Measurements from ENCODE around the gene RAB6A.
"Not testable (repeated sequence)": the region's sequence is repeated elsewhere in the genome, so short reads cannot be mapped to it uniquely, and the experiment has no call there.

RAB6A gene

DNA sequence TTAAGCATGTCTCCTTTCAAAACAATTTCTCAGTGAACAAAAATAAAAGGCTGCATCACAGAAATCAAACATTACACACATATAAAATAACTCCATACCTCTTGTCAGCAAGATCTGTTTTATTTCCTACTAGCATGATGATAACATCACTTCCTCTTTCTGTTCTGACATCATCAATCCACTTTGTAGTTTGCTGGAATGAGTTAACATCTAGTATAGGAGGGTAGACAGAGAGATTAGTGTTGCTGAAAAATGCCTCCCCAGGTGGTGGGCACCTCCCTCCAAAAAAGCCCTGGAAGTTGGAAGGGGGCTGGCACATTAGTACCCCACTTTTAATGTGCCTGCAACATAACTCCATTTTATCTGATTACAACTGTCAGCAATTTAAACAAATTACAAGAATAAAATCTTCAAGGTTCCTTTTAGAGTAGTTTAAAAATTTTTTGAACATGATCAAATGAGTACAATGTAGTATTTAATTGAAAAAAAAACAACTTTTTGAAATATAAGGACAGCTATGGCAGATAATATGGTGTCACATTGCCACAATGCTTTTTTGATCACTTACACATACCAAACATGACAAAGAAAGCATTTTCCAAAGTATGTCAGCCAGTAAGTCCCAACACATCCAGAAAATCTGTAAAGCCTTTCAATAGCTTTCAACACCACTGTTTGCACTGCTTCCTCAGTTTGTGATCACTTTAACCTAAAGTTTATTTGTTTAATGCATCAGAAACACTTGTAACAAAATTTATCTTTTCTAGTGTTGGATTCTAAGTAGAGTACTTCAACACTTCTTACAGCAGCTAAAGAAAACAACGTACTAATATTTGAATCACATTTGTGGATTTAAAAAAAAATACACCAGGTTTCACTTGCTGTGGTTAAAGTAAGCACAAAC is 44.5 kb downstream of the RAB6A start:
- no peak for FAIRE-seq

DNA sequence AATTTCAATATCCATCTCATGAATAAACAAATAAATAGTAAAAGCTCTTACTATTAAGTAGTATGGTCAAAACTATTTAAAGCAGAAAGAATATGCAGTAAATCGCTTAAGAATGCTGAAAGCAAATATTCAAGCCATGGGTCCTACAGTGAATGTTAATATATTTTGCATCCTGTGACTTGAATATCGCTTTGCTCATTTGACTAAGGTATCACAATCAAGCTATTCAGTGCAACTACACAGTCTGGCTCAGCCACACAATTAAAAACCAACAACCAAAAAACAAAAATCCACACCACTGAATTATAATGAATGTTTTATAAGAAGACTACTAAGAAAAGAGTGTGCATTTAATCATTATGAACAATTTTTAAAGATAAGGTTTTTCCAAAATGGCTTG is 45.3 kb downstream of the RAB6A start:
- no peak for FAIRE-seq

DNA sequence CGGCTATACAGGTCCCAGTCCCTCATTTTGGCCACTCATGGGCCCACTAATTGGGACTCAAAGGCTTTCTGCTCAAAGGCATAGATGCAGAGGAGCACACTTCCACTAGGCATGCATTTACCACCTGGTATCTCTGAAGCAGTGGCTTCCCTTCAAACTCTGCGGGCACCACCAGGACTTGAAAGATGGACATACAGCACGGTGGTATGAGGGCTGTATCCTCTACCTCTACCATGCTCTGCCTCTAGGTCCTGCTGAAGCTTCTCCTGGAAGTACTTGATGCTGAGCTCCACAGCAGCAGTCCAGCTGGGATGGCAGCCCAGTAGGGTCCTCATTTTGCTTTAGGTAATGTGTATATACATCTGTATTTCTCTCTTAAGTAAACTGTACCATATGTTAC is 49.9 kb downstream of the RAB6A start:
- no peak for FAIRE-seq

DNA sequence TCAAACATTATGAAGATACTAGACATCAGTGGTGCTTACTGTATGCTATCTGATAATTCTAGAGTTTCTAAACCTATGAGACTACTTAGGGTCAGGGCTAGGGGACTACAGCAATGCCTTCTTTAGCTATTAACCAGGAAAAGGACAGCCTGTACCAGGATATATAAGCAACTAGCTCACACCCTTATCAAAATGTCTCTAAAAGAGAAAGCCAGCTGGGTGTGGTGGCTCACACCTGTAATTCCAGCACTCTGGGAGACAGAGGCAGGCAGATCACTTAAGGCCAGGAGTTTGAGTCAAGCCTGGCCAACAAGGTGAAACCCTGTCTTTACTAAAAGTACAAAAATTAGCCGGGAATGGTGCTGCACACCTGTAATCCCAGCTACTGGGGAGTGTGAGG is 55.8 kb downstream of the RAB6A start:
- no peak for FAIRE-seq

DNA sequence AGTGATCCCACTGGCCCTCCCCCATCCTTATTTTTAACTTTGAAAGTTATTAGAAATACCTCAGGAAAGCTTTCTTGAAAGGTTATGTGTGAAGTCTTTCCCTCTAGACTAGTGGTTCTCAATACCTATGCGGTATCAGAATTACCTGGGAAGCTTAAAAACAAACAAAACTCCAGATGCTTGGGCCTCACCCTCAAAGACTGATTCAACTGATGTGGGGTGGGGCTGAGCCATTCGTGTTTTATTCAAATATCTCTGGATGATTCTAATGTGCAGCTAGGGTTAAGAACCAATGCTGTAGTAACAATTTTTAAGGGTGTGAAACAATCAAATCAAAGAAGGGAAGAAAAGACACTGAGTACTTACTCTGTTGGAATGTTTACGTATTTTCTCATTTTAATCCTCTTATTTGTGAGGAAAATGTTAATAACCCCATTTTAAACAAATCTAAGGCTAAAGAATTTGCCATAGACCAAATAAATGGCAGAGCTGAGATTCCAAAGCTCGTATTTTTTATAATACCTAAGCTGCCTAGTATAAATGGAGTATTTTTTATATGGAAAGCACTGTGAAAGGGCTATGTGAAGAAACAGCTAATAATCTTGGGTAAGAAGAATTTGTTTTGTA is 66.9 kb downstream of the RAB6A start:
- no peak for FAIRE-seq

DNA sequence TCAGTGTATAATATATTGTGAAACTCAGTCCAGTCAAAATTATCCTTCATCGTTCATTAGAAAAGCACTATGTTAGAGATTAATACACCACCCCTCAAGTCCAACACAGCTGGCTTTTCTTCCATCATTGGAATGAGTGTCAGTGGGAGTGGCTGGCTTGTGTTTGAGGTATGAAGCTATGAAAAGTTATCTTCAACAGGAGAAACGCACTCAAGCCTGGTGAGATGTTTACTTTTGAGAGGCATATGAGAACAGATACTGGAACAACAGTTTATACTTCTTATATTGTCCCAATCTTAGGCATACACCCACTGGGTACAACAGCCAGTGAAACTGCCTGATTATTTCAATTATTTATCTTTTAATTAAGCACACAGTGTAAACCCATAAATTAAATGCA is 80.2 kb downstream of the RAB6A start:
- no peak for FAIRE-seq

DNA sequence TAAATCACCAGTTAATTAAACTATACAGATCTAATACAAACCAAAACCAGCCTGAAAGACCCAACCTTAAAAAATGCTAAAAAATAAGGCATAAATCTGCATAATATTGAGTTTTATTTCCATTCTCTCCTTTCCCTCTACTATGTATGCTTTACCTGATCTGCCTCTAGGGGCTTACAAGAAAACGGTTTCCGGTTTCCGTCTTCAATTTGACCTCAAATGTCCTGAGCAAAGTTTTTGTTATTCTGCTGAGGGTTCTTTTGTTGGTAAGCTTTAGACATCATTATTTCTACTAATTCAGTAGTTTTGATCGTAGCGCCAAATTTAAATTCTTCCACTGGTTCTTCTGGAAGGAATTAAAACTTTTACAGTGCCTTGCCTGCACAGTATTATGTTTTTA is 84.3 kb downstream of the RAB6A start:
- FAIRE-seq: not testable (repeated sequence)

DNA sequence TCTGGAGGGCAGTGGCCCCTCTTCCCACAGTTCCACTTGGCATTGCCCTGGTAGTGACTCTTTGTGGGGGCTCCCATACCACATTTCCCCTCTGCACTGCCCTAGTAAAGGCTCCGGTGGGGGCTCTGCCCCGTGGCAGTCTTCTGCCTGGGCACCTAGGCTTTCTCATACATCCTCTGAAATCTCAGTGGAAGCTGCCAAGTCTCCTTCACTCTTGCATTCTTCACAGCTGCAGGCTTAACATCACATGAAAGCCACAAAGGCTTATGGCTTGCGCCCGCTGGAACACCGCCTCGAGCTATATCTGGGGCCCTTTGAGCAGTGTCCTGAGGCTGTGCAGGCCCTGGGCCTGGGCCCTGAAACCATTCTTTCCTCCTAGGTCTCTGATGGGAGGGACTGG is 89.2 kb downstream of the RAB6A start:
- FAIRE-seq: no peak

DNA sequence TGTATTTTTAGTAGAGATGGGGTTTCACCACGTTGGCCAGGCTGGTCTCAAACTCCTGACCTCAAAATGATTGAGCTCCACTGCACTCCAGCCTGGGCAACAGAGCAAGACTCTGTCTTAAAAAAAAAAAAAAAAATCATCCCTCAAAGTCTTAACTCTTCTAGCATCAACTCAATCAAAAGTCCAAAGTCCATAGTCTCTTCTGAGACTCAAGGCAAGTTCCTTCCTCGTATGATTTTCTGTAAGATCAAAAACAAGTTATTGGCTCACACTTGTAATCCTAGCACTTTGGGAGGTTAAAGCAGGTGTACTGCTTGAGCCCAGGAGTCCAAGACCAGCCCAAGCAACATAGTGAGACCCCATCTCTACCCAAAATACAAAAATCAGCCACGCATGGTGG is 90.1 kb downstream of the RAB6A start:
- FAIRE-seq: no peak

DNA sequence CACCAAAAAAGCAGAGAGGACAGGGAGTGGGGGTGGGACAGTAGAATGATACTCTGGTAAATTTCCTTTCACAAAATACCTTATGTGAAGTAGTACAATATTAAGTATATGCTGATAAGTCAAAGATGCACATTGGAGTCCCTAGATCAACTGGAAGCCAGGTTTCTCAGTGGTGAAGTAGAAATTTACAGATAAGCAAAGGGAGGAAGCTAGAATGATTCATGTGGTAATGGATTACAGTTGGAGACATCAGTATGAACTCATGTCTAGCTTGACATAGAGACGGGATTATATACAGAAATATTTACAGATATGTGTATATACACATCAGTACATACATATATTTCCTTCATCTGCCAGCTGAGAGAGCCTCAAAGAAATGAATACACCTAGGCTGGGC is 93.0 kb downstream of the RAB6A start:
- FAIRE-seq: no peak

DNA sequence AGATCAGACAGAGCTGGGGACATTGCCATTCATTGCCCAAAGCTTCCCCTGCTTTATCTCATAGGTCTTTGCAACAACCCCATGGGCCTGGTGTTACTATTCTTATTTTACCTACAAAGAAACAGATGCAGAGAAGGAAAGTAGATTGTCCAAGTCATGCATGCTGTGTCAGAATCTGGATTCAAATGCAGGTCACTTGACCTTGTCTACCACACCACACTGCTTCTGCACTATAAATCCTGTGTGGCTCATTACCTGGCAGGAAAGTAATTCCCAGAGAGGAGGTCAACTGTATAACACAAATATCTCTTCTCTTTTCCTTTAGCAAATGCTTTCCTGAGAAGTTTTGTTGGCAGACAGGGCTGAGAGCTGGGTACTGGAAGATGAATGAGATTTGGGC is 96.0 kb downstream of the RAB6A start:
- no peak for FAIRE-seq

DNA sequence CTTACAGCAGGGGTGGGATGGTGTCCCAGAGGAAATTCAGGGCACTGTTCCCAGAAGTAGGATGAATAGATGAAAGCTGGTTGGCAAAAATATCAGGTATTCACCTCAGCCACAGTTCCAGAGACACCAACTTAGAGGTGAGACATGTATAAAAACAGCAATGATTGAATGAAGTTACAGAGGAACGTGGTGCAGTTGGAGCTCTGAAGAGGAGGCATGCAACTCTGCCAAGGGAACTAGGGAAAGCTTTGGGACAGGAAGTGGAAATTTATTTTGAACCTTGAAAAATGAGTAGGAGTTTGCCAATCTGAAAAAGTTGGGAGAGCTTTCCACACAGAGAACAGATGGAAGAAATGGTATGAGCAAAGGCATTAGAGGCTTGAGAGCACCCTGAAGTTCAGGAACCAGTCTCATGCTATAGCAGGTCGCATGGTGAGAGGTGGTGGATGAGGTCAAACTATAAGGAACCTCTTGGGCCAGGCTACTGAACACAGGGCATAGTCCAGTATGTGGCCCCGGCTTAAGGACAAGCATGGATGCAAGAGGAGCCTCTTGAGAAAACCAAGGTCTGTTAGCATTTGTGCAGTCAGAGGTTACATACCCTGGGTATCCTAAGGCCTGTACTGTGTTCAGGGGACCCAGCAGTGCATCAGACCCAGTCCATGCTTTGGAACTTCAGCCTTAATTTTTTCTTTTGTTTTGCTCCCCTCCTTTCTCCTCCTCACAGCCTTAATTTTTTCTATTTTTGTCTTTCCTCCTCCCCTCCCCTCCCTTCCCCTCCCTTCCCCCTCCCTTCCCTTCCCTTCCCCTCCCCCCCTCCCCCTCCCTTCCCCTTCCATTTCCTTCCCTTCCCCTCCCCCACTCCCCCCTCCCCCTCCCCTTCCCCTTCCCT is 97.0 kb downstream of the RAB6A start:
- no peak for FAIRE-seq

DNA sequence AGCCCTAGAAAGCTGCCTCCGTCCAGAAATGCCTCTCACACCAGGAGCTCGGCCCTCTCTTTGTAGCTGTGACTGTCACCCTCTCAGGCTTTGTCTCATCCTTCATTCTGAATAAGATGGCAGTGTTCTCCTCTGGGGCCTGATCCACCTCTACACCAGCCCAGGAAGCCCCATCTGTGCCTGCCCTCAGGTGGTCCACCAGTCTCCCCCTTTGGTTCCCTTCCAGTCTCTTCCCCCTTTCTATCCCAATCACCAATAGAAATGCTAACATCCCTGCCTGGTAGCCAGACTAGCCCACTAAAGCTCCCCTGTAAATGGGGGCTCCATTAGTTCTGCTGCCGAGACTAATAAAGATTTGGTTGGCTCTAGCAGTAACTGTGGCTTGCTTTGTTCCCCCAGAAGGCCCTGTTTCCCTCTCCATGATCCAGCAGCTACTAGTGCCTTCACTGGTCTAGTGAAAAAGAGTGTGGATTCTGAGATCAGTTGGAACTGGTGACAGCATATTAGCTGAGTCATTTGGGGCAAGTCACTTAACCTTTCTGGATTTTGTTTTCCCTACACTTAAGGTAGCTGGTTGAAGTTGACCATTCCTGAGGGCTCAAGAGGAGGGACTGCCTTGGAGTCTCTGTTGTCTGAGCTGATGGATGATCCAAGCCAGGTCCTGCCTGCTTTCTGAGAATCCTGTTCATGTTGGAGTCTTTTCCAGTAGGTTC is 98.3 kb downstream of the RAB6A start:
- FAIRE-seq: no peak

DNA sequence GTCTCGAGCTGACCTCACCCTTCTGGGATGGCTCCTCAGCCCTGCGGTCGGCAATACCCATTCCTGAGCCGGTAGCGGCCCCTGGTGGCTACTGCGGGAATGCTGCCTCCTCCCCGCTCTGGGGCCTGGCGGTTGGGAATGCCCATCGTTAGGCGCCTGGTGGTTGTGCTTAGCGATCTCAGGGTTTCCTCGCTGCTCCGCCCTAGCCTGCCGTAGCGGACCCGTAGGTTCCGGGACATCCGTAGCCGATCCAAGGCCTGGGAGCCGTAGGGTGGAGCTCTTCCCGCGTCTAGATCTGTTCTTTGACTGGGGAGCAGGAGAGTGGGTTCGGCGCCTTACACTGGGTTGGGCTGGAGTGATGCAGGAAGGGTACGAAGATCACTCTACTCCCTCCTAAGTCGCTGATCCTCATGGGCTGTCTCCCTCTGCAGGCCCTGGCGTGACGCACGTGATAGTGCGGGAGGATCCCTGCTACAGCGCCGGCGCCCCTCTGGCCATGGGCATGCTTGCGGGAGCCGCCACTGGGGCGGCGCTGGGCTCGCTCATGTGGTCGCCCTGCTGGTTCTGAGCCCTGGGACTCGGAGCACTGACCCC is 99.7 kb downstream of the RAB6A start:
- FAIRE-seq: no peak

DNA sequence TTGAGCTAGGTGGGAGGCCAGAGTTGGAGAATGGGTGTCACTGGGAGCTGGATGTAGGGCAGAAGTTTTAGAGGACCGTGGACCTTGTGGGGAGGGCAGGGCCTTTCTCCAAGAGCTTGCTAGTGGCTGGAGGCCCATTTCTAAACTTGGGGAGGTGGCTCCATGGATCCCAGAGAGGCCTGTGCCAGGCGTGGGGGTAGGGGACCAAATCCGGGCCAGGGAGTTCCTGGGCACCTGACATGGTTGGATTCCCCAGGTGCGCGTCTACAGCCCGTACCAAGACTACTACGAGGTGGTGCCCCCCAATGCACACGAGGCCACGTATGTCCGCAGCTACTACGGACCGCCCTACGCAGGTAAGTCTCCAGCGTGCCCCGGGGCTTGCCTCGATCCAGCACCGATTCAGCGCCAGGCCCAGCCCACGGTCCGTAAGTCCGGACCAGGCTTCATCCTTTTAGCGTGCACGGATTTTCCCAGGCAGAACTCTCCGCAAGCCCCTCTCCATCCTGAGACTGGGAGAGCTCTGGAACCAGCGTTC is 100.3 kb downstream of the RAB6A start:
- FAIRE-seq: no peak

DNA sequence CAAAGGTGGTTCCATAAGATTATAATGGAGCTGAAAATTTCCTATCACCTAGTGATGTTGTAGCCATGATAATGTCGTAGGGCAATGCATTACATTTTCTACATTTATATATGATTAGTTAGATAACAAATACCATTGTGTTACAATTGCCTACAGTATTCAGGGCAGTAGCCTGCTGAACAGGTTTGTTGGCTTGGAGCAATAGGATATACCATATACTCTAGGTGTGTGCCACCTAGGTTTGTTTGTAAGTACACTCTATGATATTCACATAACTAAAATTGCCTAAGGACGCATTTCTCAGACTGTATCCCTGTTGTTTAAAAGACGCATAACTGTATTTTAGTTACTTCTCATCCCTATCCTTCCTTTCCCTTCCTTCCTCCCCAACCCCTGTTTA is 100.9 kb downstream of the RAB6A start:
- no peak for FAIRE-seq

DNA sequence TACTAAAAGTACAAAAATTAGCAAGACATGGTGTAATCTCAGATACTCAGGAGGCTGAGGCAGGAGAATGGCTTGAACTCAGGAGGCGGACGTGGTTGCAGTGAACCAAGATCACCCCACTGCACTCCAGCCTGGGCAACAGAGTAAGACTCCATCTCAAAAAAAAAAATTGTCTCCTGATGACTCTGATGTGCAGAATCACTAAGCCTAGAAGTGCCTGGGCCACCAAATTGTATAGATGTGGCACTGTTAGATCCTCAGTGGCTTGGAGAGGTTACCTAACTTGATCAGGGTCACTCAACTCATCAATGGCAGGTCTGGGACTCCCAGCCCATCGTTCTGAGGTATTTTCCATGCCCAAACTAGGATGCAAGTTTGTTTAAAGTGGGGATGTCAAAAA is 103.9 kb downstream of the RAB6A start:
- FAIRE-seq: no peak

DNA sequence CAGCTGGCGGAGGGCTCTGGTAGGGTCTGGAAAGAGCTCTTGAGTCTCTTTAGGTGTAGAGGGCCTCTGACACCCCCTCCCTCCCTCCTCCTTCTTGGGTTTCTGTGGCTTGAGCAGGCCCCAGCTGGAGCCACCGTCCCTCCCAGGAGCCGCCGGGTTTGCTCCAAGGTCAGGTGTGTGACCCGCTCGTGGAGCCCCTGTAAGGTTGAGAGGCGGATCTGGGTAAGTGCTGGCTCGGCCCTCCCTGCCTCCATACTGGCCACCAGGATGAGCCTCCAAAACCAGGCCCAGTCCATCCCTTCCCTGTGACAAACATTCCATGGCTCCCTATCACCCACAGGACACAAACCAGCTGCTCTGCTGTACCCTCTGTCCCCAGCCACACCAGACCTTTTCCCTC is 105.2 kb downstream of the RAB6A start:
- no peak for FAIRE-seq

DNA sequence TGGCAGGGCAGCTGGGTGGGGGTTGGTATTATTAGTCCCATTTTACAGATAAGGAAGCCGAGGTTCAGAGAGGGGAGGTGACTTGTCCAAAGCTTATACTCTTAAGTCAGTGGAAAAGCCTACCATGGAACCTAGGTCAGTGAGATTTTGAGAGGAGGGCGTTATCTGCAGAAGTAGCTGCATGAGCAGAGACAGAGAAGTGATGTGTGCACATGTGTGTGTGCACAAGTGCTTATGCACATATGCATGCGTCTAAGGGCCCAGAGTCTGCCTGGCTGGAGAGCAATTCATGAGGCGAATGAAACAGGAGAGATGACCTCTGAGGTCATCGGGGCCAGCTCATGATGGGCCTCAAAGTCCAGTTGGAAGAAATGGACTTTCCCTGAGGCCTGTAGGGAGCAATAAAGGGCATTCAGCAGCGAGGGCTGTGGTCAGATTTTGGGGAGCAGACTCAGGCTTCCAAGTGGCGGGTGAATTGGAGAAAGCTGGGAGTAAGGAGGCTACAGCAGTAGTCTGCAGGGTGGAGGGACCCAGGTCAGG is 106.3 kb downstream of the RAB6A start:
- no peak for FAIRE-seq

DNA sequence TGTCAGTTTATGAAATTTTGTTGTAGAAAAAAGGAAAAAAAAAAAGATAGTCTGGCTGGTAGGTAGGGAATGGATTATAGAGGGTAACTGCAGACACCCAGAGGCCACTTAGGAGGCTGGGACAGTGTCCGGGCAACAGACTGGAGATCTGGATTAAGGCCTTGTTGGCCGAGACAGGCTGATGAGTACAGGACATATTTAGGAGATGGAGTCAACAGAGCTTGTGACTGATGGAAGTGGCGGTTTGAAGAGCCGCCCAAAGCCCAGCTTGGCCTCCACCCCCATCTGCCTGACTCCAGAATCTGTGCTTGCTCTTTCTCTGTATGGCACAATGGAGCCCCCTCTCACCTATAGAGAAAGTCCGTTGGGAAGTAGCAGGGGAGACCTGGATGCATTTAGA is 106.9 kb downstream of the RAB6A start:
- FAIRE-seq: no peak

DNA sequence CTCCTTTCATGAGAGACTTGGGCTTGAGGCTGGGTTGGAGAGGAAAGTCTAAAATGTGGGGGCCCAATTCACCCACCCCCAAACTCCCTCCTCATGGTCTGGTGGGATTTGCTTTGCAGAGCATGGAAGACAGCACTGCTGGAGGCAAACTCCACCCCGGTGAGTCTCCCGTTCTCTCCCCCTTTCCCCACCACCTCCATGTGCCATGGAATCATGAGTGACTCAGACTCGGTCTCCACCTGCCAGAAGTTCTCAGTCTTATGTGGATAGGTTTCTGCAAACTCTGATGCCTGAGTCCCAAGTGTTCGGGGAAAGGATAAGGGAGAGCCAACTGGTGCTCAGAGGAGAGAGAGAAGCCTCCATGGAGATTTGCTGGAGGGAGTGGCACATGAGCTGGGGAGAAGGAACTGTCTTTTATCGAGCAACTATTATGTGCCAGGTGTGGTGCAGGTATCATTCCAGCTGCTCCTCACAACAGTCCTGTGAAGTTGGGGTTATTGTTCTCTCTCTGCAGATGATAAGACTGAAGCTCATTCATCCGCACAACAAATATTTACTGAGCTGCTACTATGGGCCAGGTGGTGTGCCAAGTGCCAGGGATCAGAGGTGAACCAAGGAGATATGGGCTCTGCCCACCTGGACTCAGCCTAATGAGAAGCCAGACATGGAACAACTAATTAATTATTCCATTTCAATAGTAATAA is 107.9 kb downstream of the RAB6A start:
- FAIRE-seq: no peak
